Large intestine (tissue), 3 donors: ENCODE data around the gene ZFX. TPM values are rescaled to one million over a fixed set of nuclear protein-coding genes. Genes with fewer than 3 reads are reported as not detected.
"Not testable (repeated sequence)": the region's sequence is repeated elsewhere in the genome, so short reads cannot be mapped to it uniquely, and the experiment has no call there.

Experiments
- DNase-seq, 2 donors: peaks; one replicate each; pipeline versions ENCODE4 v3.0.0 to v3.0.0-alpha.2; 2013
- H3K27ac ChIP-seq: one replicate; pipeline ENCODE4 v1.5.1; 2013; ENCODE audit warnings: low read length
- H3K27me3 ChIP-seq: 2 replicates; pipeline ENCODE4 v1.6.1; 2013; ENCODE audit warnings: low read length; ENCODE audit not compliant: control insufficient read depth, insufficient read depth
- H3K36me3 ChIP-seq: 2 replicates; pipeline ENCODE4 v1.6.1; 2013; ENCODE audit warnings: low read length; ENCODE audit not compliant: control insufficient read depth, insufficient read depth
- H3K4me1 ChIP-seq: one replicate; pipeline ENCODE4 v1.6.1; 2013; ENCODE audit warnings: low read length; ENCODE audit not compliant: control insufficient read depth, insufficient read depth
- H3K4me3 ChIP-seq: one replicate; pipeline ENCODE4 v1.5.1; 2013; ENCODE audit warnings: low read length
- H3K9me3 ChIP-seq: one replicate; pipeline ENCODE4 v1.6.1; 2013; ENCODE audit warnings: mild to moderate bottlenecking, low read depth, low read length, moderate library complexity; ENCODE audit not compliant: control insufficient read depth
- WGBS: methylation state at CpG from one replicate; pipeline ENCODE4 v1.1.5; 2013; ENCODE audit warnings: low lambda C conversion rate; ENCODE audit not compliant: insufficient coverage; 5-methylcytosine and 5-hydroxymethylcytosine counted together
- polyA plus RNA-seq: library from polyadenylated mRNA; unstranded; fragments of 120-200 nt; gene quantifications from one replicate; pipeline ENCODE4 v1.2.1, GENCODE V29; 2013

The ZFX gene
- polyA plus RNA-seq, 1 donor = 20.7 TPM

GRCh38 chrX:24137192-24137591 lies 12.3 kb upstream of the ZFX start:
- Histone ChIP-seq H3K27ac (no peak overlapping the region), H3K4me3 (no peak overlapping the region), H3K36me3 (no peaks in the 10 kb centered on the region), H3K9me3 (no peaks in the 10 kb centered on the region), H3K4me1 (no peaks in the 10 kb centered on the region), H3K27me3 (no peaks in the 10 kb centered on the region)
- DNase-seq = no peak

DNA sequence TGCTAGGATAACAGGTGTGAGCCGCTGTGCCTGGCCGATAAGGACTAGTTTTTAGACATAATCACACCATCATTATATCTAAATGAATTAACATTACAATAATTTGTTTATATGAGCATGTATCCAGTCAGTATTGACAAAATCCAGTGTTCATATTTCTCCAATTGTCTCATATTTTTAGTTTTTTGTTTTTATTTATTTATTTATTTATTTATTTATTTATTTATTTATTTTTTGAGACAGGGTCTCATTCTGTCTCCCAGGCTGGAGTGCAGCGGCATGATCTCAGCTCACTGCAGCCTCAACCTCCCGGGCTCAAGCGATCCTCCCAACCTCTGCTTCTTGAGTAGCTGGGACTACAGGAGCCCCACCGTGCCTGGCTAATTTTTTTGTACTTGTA lies 5.5 kb upstream of the ZFX start:
- WGBS = no CpG with 5 or more reads among the region's 6 CpGs
- not testable (repeated sequence) for H3K4me1 ChIP-seq, DNase-seq, H3K4me3 ChIP-seq, H3K27ac ChIP-seq, H3K27me3 ChIP-seq, H3K36me3 ChIP-seq, H3K9me3 ChIP-seq

GRCh38 chrX:24144528-24144927 lies 5.0 kb upstream of the ZFX start:
- DNase-seq = no peak
- no peak overlapping the region for H3K27ac ChIP-seq
- no CpG with 5 or more reads among the region's 6 CpGs for WGBS
- no peak overlapping the region for H3K4me3 ChIP-seq
- no peaks in the 10 kb centered on the region for H3K36me3 ChIP-seq
- no peaks in the 10 kb centered on the region for H3K27me3 ChIP-seq
- H3K9me3 ChIP-seq = no peaks in the 10 kb centered on the region
- peaks cover 5% of the 10 kb centered on the region for H3K4me1 ChIP-seq

DNA sequence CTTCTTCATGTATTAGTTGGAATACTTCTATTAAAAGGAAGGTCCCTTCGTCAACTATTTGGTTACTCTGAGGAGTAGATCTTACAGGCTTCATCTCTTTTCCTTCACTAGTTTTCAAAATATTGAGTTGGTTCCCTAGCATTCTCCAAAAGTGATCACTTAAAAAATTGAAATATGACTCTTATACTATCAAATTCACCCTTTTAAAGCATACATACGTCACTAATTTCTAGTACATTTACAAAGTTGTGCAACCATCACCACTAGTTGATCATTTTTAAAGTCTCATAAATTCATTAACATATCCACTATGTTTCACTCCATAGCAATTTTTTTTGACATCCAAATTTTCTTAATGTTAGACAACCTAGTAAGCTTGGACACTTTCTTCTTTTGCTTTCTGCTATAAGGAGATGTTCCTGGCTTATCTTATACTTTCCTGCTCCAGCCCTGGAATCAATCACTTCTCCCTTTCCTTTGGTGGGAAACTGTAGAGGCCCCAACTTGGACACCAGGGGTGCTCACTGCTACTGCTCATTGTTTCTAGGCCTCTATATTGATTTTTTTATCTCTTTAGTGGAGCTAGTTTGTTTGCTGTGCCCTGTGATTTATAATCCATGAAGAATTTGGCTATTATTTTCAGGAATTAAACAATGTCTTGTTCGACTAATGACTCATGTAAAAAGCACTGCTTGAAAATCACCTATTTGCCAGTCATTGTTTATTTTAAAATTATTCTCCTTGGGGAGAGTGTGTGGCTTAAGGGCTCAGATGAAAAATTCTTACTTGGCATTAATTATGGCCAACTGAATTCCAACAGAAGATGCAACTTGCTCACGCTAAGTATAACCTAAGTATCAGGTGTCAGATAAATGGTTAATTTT lies 4.0 kb upstream of the ZFX start:
- no peaks in the 10 kb centered on the region for H3K27me3 ChIP-seq
- no peak overlapping the region for H3K27ac ChIP-seq
- no peak for DNase-seq
- no peaks in the 10 kb centered on the region for H3K36me3 ChIP-seq
- H3K4me1 ChIP-seq = peaks cover 5% of the 10 kb centered on the region
- 100% methylated on average over 1 of the region's 4 CpGs for WGBS
- H3K9me3 ChIP-seq = no peaks in the 10 kb centered on the region
- no peak overlapping the region for H3K4me3 ChIP-seq

- WGBS = 7% methylated on average over 3 of the region's 6 CpGs
- H3K27ac ChIP-seq = peak overlapping the region; percentile 13
- H3K4me1 ChIP-seq = peaks cover 5% of the 10 kb centered on the region
- H3K27me3 ChIP-seq = no peaks in the 10 kb centered on the region
- peak in 1 of 2 donors; percentile 26 for DNase-seq
- no peak overlapping the region for H3K4me3 ChIP-seq
- no peaks in the 10 kb centered on the region for H3K9me3 ChIP-seq
- H3K36me3 ChIP-seq = no peaks in the 10 kb centered on the region
These were observed 3.1 kb upstream of the ZFX start for GRCh38 chrX:24146283-24146949.

DNA sequence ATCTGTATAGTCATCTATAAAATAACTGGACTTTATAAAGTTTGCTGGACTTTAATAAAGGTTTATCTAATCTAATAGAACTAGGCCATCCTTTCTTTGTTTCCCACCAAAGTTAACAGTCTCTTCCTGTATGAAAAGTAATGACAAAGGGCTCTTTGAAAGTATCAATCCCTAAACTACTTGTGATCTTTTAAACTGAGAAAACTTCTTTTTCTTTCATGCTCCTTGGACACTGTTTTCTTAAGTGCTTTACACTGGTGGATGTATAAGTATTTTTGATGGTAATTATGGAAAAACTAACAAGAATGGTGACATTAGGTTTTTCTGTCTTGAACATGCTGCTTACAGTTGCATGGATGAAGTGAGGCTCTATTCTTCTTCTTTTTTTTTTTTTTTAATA lies 2.4 kb upstream of the ZFX start:
- H3K36me3 ChIP-seq = no peaks in the 10 kb centered on the region
- H3K27ac ChIP-seq = peak overlapping the region; percentile 13
- no peak for DNase-seq

DNA sequence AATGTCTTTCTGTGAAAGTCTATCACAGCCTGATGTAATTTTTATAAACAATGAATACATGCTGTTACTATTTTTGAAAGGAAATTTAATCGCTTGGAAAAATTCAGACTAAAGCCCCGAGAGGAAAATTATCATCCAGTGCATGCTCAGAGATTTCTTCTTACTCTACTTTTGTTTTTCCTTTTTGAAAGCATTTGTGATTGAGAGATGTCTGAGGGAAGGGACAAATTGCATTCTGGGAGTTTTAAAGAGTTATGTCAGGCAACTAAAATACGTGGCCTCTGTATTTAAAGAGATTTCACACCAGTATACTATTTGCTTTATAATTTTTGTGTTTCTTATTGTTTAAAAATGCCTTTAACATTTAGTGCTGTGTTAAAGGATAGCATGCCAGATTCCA lies 1.4 kb upstream of the ZFX start:
- DNase-seq = no peak
- no CpG with 5 or more reads among the region's 3 CpGs for WGBS
- H3K9me3 ChIP-seq = no peaks in the 10 kb centered on the region
- H3K4me1 ChIP-seq = peaks cover 9% of the 10 kb centered on the region
- no peaks in the 10 kb centered on the region for H3K36me3 ChIP-seq
- no peak overlapping the region for H3K4me3 ChIP-seq
- H3K27me3 ChIP-seq = no peaks in the 10 kb centered on the region
- peak overlapping the region; percentile 83 for H3K27ac ChIP-seq

More for the DNA sequence above, 2.4 kb upstream of the ZFX start:
- no peaks in the 10 kb centered on the region for H3K27me3 ChIP-seq
- H3K4me3 ChIP-seq = no peak overlapping the region
- H3K9me3 ChIP-seq = no peaks in the 10 kb centered on the region
- peaks cover 5% of the 10 kb centered on the region for H3K4me1 ChIP-seq

GRCh38 chrX:24148535-24149350 lies 786 bp upstream of the ZFX start:
- H3K27ac ChIP-seq = peak overlapping the region; percentile 83
- peaks cover 11% of the 10 kb centered on the region for H3K4me1 ChIP-seq
- no peaks in the 10 kb centered on the region for H3K27me3 ChIP-seq
- H3K36me3 ChIP-seq = no peaks in the 10 kb centered on the region
- no peaks in the 10 kb centered on the region for H3K9me3 ChIP-seq
- WGBS = no CpG with 5 or more reads among the region's 35 CpGs
- H3K4me3 ChIP-seq = peak overlapping the region; percentile 54
- DNase-seq = peak; percentile 29 to 42

DNA sequence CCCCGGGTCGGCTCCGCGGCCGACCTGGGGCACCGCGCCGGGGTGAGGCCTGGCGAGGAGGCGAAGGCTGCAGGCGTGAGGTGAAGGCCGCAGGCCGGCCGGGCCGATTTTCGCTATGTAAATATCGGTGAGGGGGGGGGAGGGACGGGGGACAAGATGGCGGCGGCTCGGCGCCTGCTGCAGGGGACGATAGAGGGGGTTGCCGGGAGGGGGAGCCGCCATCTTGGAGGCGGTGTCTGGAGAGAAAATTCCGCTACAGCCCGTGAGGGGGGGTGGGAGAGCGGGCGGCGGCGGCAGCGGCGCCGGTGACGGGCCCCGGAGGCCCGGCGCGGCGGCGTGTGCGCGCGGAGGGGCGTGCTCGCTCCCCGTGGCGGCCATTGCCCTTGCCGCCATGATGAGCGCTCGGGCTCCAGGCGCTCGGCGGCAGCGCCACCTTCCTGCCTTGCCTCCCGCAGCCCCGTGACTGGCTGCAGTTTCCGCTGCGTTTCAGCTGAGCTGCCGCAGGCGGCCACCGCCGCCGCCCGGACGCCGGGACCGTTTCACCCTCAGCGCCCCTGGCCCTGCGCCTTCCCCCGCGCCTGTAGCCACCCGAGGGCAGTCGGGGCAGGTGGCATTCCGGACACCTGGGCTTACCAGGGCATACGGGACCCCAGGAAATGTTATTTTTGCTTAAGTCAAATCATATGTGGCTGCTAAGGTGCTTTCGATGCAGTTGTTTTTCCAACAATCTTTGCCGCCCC lies 692 bp downstream of the ZFX start:
- Histone ChIP-seq H3K27me3 (no peaks in the 10 kb centered on the region), H3K4me3 (peak overlapping the region; percentile 85), H3K36me3 (no peaks in the 10 kb centered on the region), H3K27ac (peak overlapping the region; percentile 94), H3K9me3 (no peaks in the 10 kb centered on the region), H3K4me1 (peaks cover 11% of the 10 kb centered on the region)
- DNase-seq = peak; percentile 92 to 96
- WGBS = no CpG with 5 or more reads among the region's 79 CpGs

DNA sequence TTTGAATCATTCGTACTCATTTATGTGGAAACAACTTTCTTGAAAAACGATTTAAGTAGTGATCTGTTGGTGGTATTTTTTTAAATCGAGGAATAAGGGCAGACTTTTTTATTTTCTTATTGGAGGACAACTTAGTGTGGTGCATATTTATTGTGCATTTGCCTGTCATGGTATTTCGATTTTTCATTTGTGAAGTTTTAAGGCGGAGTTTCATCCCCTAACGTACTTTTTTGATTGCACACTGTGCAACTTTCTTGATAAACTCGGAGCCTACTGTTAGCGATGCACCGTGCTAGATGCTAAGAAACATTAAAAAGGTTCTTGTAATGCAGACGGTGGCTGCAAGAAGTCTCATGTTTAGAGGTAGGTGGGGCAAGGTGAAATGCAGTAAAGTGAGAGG lies 1.4 kb downstream of the ZFX start:
- peak overlapping the region; percentile 85 for H3K4me3 ChIP-seq
- H3K4me1 ChIP-seq = peaks cover 7% of the 10 kb centered on the region
- peak overlapping the region; percentile 94 for H3K27ac ChIP-seq
- no peaks in the 10 kb centered on the region for H3K36me3 ChIP-seq
- H3K27me3 ChIP-seq = no peaks in the 10 kb centered on the region
- DNase-seq = peak in 1 of 2 donors; percentile 14
- whole genome bisulfite sequencing = no CpG with 5 or more reads among the region's 10 CpGs
- no peaks in the 10 kb centered on the region for H3K9me3 ChIP-seq
